ENCODE measurements around the gene CAPN9. TPM values are rescaled to one million over a fixed set of nuclear protein-coding genes. Genes with fewer than 3 reads are reported as not detected.
A peak's percentile ranks its signal among the peaks of the same experiment; 100 is the strongest.

The CAPN9 gene
- total and polyA plus RNA-seq, 7 donors: 0.55 to 83.2 (median 30.6) TPM; not detected in 3

- no peak for DNase-seq
- Histone ChIP-seq H3K9me3 (no peaks in the 10 kb centered on the region), H3K27me3 (no peaks in the 10 kb centered on the region), H3K27ac (peak overlapping the region; percentile 40 to 76 (median 49)), H3K4me1 (peaks cover 0 to 44% (median 29%) of the 10 kb centered on the region in 4 donors), H3K4me3 (no peak overlapping the region), H3K36me3 (no peaks in the 10 kb centered on the region)
- TF ChIP-seq EP300 (IDR thresholded peaks at IDR 0.05): no peak
- TF ChIP-seq CTCF (IDR thresholded peaks at IDR 0.05): no peak
- TF ChIP-seq POLR2AphosphoS5 (IDR thresholded peaks at IDR 0.05): no peak
- no peak for TF ChIP-seq POLR2A (IDR thresholded peaks at IDR 0.05)
- intact Hi-C loops (cut with DNase I): no loop called here
- WGBS, 2 donors: 77 to 85% methylated on average over 3 of the region's 3 CpGs
Observed at GRCh38 chr1:230825761-230826160, 78.6 kb downstream of the CAPN9 start.

GRCh38 chr1:230826166-230826875 lies 79.1 kb downstream of the CAPN9 start:
- no peaks in the 10 kb centered on the region for H3K9me3 ChIP-seq
- intact Hi-C loops (cut with DNase I): no loop called here
- H3K36me3 ChIP-seq: no peaks in the 10 kb centered on the region
- WGBS, 2 donors: 91 to 96% methylated on average over 9 of the region's 9 CpGs
- peaks cover 0 to 48% (median 31%) of the 10 kb centered on the region in 4 donors for H3K4me1 ChIP-seq
- no peak for DNase-seq
- TF ChIP-seq POLR2A (IDR thresholded peaks at IDR 0.05) (no peak), CTCF (IDR thresholded peaks at IDR 0.05) (no peak), EP300 (IDR thresholded peaks at IDR 0.05) (no peak), POLR2AphosphoS5 (IDR thresholded peaks at IDR 0.05) (no peak)
- no peak overlapping the region for H3K4me3 ChIP-seq
- H3K27ac ChIP-seq: peak overlapping the region in 2 of 4 donors; percentile 48 to 76
- H3K27me3 ChIP-seq: no peaks in the 10 kb centered on the region

DNA sequence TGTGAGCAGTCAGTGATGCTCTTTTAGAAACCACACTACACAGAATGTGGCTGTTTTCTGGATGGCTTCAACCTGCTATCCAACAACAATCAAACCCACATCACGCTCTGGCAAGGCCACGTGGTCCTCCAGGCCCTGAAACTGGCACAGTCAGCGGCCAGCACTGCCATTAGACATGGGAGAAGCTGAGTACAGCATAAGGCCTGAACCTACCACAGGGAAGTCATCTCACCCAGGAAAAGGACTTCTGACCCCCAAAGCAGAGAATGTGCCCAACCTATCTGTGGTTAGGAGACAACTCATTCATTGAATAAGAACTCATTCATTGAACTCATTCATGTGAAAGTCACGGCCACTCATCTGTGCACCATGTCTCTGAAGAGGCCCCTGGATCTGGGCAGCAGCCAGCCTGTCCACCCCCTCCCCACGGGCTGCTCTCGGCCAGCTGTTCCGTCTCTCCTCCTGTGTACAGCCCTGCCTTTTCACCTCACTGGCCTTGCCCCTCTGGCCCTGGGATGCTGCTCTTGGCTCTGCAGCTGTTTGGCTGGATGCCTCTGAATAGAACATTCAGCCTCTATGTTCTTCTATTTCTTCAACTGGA lies 80.0 kb downstream of the CAPN9 start:
- peak overlapping the region in 1 of 4 donors; percentile 9 for H3K27ac ChIP-seq
- intact Hi-C loops (cut with DNase I): no loop called here
- no peak for TF ChIP-seq EP300 (IDR thresholded peaks at IDR 0.05)
- no peak for TF ChIP-seq POLR2A (IDR thresholded peaks at IDR 0.05)
- TF ChIP-seq CTCF (IDR thresholded peaks at IDR 0.05): no peak
- no peak for TF ChIP-seq POLR2AphosphoS5 (IDR thresholded peaks at IDR 0.05)
- H3K27me3 ChIP-seq: no peaks in the 10 kb centered on the region
- peaks cover 0 to 56% (median 39%) of the 10 kb centered on the region in 4 donors for H3K4me1 ChIP-seq
- WGBS, 2 donors: 86 to 92% methylated on average over 7 of the region's 7 CpGs
- no peaks in the 10 kb centered on the region for H3K36me3 ChIP-seq
- H3K9me3 ChIP-seq: no peaks in the 10 kb centered on the region
- DNase-seq: no peak
- H3K4me3 ChIP-seq: no peak overlapping the region

GRCh38 chr1:230827801-230828200 lies 80.6 kb downstream of the CAPN9 start:
- no peaks in the 10 kb centered on the region for H3K36me3 ChIP-seq
- no peaks in the 10 kb centered on the region for H3K9me3 ChIP-seq
- no peak overlapping the region for H3K4me3 ChIP-seq
- 88 to 91% methylated on average over 5 of the region's 5 CpGs for WGBS, 2 donors
- H3K27me3 ChIP-seq: no peaks in the 10 kb centered on the region
- peak overlapping the region in 3 of 4 donors; percentile 4 to 32 (median 9) for H3K27ac ChIP-seq
- TF ChIP-seq EP300 (IDR thresholded peaks at IDR 0.05) (no peak), CTCF (IDR thresholded peaks at IDR 0.05) (no peak), POLR2A (IDR thresholded peaks at IDR 0.05) (no peak), POLR2AphosphoS5 (IDR thresholded peaks at IDR 0.05) (no peak)
- intact Hi-C loops (cut with DNase I): no loop called here
- H3K4me1 ChIP-seq: peaks cover 0 to 61% (median 45%) of the 10 kb centered on the region in 4 donors
- no peak for DNase-seq
